Activated T-helper 2 cell treated with anti-CD3 and anti-CD28 coated beads, Interferon-gamma antibody, Interleukin-2, Interleukin-4, amounts not matched to agents 10 μg/mL and 5 μg/mL and 100 μg/mL, durations not matched to agents 14 hours and 24 hours and 36 hours (primary cell): ENCODE results near the gene NOTCH1. TPM values are rescaled to one million over a fixed set of nuclear protein-coding genes. Genes with fewer than 3 reads are reported as not detected.

ENCODE experiments used
- total RNA-seq: library from RNA; stranded (reverse); gene quantifications from 2 replicates; pipeline ENCODE4 v1.2.3, GENCODE V29; 2022

NOTCH1 gene
- total RNA-seq, 1 donor from 2014 or later, result 81.3 TPM

Other genes starting within 250 kb of the NOTCH1 start
- 0.02 TPM in 1 of 2 replicates, not detected in the other for gene CCDC187, start 242.0 kb downstream of the NOTCH1 start, total RNA-seq
- 24.5 and 25.8 TPM in 2 replicates for gene GPSM1, start 218.5 kb downstream of the NOTCH1 start, total RNA-seq
- gene DNLZ, start 182.3 kb downstream of the NOTCH1 start, total RNA-seq, result 25.4 and 31.0 TPM in 2 replicates
- gene CARD9, start 172.4 kb downstream of the NOTCH1 start, total RNA-seq, result 16.2 and 17.6 TPM in 2 replicates
- 22.7 and 22.9 TPM in 2 replicates for gene SNAPC4, start 145.9 kb downstream of the NOTCH1 start, total RNA-seq
- 66.4 and 75.6 TPM in 2 replicates for gene ENTR1, start 135.4 kb downstream of the NOTCH1 start, total RNA-seq
- gene PMPCA, start 135.4 kb downstream of the NOTCH1 start, total RNA-seq, result 111 TPM in 2 replicates
- gene INPP5E, start 106.2 kb downstream of the NOTCH1 start, total RNA-seq, result 20.8 and 21.8 TPM in 2 replicates
- 74.5 and 77.5 TPM in 2 replicates for gene SEC16A, start 63.0 kb downstream of the NOTCH1 start, total RNA-seq
- gene EGFL7, start 116.9 kb upstream of the NOTCH1 start, total RNA-seq, result 2.6 and 2.8 TPM in 2 replicates
- gene AGPAT2, start 141.4 kb upstream of the NOTCH1 start, total RNA-seq, result 38.3 and 40.5 TPM in 2 replicates
- 3.1 and 3.4 TPM in 2 replicates for gene DIPK1B, start 166.5 kb upstream of the NOTCH1 start, total RNA-seq
- gene LCN10, start 196.9 kb upstream of the NOTCH1 start, total RNA-seq, result 1.2 and 1.7 TPM in 2 replicates
- not detected in 2 replicates for gene LCN6, start 202.5 kb upstream of the NOTCH1 start, total RNA-seq
- gene LCN8, start 212.2 kb upstream of the NOTCH1 start, total RNA-seq, result not detected in 2 replicates
- not detected in 2 replicates for gene LCN15, start 218.5 kb upstream of the NOTCH1 start, total RNA-seq
- 34.4 and 34.7 TPM in 2 replicates for gene TMEM141, start 245.3 kb upstream of the NOTCH1 start, total RNA-seq